Suprapubic skin (tissue), 4 donors: ENCODE measurements around the gene EDC4. TPM values are rescaled to one million over a fixed set of nuclear protein-coding genes. Genes with fewer than 3 reads are reported as not detected.
A peak's percentile ranks its signal among the peaks of the same experiment; 100 is the strongest.
"Not testable (repeated sequence)": the region's sequence is repeated elsewhere in the genome, so short reads cannot be mapped to it uniquely, and the experiment has no call there.

Source experiments
- DNase-seq, 2 donors: peaks; one replicate each; pipeline ENCODE4 v3.0.0-alpha.2; 2019; ENCODE audit warnings: low spot score in 2 of 2
- H3K27ac ChIP-seq: fragments of 200-600 bp; sonication (generic); one replicate; pipeline ENCODE4 v1.5.1; 2019
- H3K27me3 ChIP-seq: fragments of 200-600 bp; sonication (generic); one replicate; pipeline ENCODE4 v1.5.1; 2019
- H3K36me3 ChIP-seq: fragments of 200-600 bp; sonication (generic); one replicate; pipeline ENCODE4 v1.5.1; 2019
- H3K4me1 ChIP-seq: fragments of 200-600 bp; sonication (generic); one replicate; pipeline ENCODE4 v1.5.1; 2019
- H3K4me3 ChIP-seq: fragments of 200-600 bp; sonication (generic); one replicate; pipeline ENCODE4 v1.5.1; 2019; ENCODE audit warnings: mild to moderate bottlenecking
- H3K9me3 ChIP-seq: fragments of 200-600 bp; sonication (generic); one replicate; pipeline ENCODE4 v1.5.1; 2019
- CTCF ChIP-seq, 2 donors: fragments of 200-600 bp in 1 of 2; fragments of 450-650 bp in 1 of 2; sonication (generic) in 1 of 2; IDR thresholded peaks; one replicate each; pipeline ENCODE4 v1.5.1; 2016 to 2019; ENCODE audit warnings: antibody characterized with exemption in 2 of 2, mild to moderate bottlenecking in 1 of 2, moderate library complexity in 1 of 2
- EP300 ChIP-seq: sonication (generic); formaldehyde crosslinking; IDR thresholded peaks from one replicate; pipeline ENCODE4 v1.6.1; 2017; ENCODE audit warnings: antibody characterized with exemption
- POLR2A ChIP-seq, 2 donors: fragments of 450-650 bp; IDR thresholded peaks; one replicate each; pipeline ENCODE4 v1.6.1; 2017; ENCODE audit warnings: antibody characterized with exemption in 2 of 2, mild to moderate bottlenecking in 2 of 2, moderate library complexity in 2 of 2
- POLR2AphosphoS5 ChIP-seq, 3 donors: sonication (generic); formaldehyde crosslinking; IDR thresholded peaks; one replicate each; pipeline ENCODE4 v1.6.1; 2017; ENCODE audit warnings: antibody characterized with exemption in 3 of 3
- WGBS: methylation state at CpG from one replicate; pipeline ENCODE4 v1.1.5; 2018; 5-methylcytosine and 5-hydroxymethylcytosine counted together
- total RNA-seq, 4 donors: library from RNA; depleted of rRNA; stranded (reverse); fragments of >200 nt; gene quantifications; one replicate each; pipeline ENCODE4 v1.1.0, GENCODE V29; 2016

The EDC4 gene
- total RNA-seq, 4 donors from 2014 or later = 59.5 to 110 (median 68.0) TPM

GRCh38 chr16:67861877-67862276 is 11.0 kb upstream of the EDC4 start:
- Histone ChIP-seq H3K27ac (peak overlapping the region; percentile 85), H3K4me3 (no peak overlapping the region), H3K9me3 (no peaks in the 10 kb centered on the region), H3K36me3 (peaks cover 20% of the 10 kb centered on the region), H3K4me1 (peaks cover 59% of the 10 kb centered on the region), H3K27me3 (no peaks in the 10 kb centered on the region)
- 81% methylated on average over 6 of the region's 6 CpGs for WGBS
- TF ChIP-seq EP300 (no peak), POLR2AphosphoS5 (IDR thresholded peaks at IDR 0.05) (no peak), CTCF (IDR thresholded peaks at IDR 0.05) (no peak), POLR2A (IDR thresholded peaks at IDR 0.05) (no peak)
- DNase-seq = no peak

GRCh38 chr16:67862623-67863583 is 9.9 kb upstream of the EDC4 start:
- no peaks in the 10 kb centered on the region for H3K27me3 ChIP-seq
- peak overlapping the region; percentile 85 for H3K27ac ChIP-seq
- peaks cover 49% of the 10 kb centered on the region for H3K4me1 ChIP-seq

GRCh38 chr16:67864044-67864443 is 8.8 kb upstream of the EDC4 start:
- not testable (repeated sequence) for H3K27me3 ChIP-seq, H3K9me3 ChIP-seq, H3K4me3 ChIP-seq
- peak in 1 of 2 donors; percentile 59 for DNase-seq
- Histone ChIP-seq H3K27ac (peak overlapping the region; percentile 85), H3K4me1 (peaks cover 38% of the 10 kb centered on the region), H3K36me3 (peaks cover 40% of the 10 kb centered on the region)
- 100% methylated on average over 2 of the region's 6 CpGs for WGBS

More at GRCh38 chr16:67862623-67863583, 9.9 kb upstream of the EDC4 start:
- TF ChIP-seq EP300 (no peak), POLR2A (IDR thresholded peaks at IDR 0.05) (no peak)
- 66% methylated on average over 11 of the region's 11 CpGs for WGBS
- no peaks in the 10 kb centered on the region for H3K9me3 ChIP-seq
- peaks cover 29% of the 10 kb centered on the region for H3K36me3 ChIP-seq
- DNase-seq = peak in 1 of 2 donors; percentile 82
- H3K4me3 ChIP-seq = no peak overlapping the region

GRCh38 chr16:67864594-67864993 is 8.3 kb upstream of the EDC4 start:
- Histone ChIP-seq H3K36me3 (peaks cover 46% of the 10 kb centered on the region), H3K4me1 (peaks cover 37% of the 10 kb centered on the region), H3K4me3 (no peak overlapping the region), H3K27me3 (no peaks in the 10 kb centered on the region), H3K27ac (no peak overlapping the region), H3K9me3 (no peaks in the 10 kb centered on the region)
- no peak for DNase-seq
- TF ChIP-seq CTCF (IDR thresholded peaks at IDR 0.05) = no peak
- TF ChIP-seq EP300 = no peak
- no peak for TF ChIP-seq POLR2A (IDR thresholded peaks at IDR 0.05)
- WGBS = 100% methylated on average over 1 of the region's 2 CpGs

GRCh38 chr16:67865318-67865717 is 7.5 kb upstream of the EDC4 start:
- TF ChIP-seq POLR2AphosphoS5 (IDR thresholded peaks at IDR 0.05) (no peak), CTCF (IDR thresholded peaks at IDR 0.05) (no peak), EP300 (no peak), POLR2A (IDR thresholded peaks at IDR 0.05) (no peak)
- no peak for DNase-seq
- WGBS = 92% methylated on average over 2 of the region's 2 CpGs
- no peak overlapping the region for H3K27ac ChIP-seq
- no peak overlapping the region for H3K4me3 ChIP-seq
- H3K36me3 ChIP-seq = peaks cover 53% of the 10 kb centered on the region
- H3K9me3 ChIP-seq = no peaks in the 10 kb centered on the region
- H3K27me3 ChIP-seq = no peaks in the 10 kb centered on the region
- H3K4me1 ChIP-seq = peaks cover 37% of the 10 kb centered on the region

- Histone ChIP-seq H3K9me3 (no peaks in the 10 kb centered on the region), H3K4me1 (peaks cover 17% of the 10 kb centered on the region), H3K27ac (no peak overlapping the region), H3K4me3 (no peak overlapping the region), H3K27me3 (no peaks in the 10 kb centered on the region), H3K36me3 (peaks cover 63% of the 10 kb centered on the region)
- 93% methylated on average over 6 of the region's 6 CpGs for WGBS
- DNase-seq = no peak
- no peak for TF ChIP-seq EP300
- no peak for TF ChIP-seq CTCF (IDR thresholded peaks at IDR 0.05)
- no peak for TF ChIP-seq POLR2A (IDR thresholded peaks at IDR 0.05)
- TF ChIP-seq POLR2AphosphoS5 (IDR thresholded peaks at IDR 0.05) = no peak
Observed at GRCh38 chr16:67868290-67868689, 4.6 kb upstream of the EDC4 start.
